GM18511 (cell line): ENCODE results near the gene EMILIN1.
A peak's percentile ranks its signal among the peaks of the same experiment; 100 is the strongest.
"Not testable (repeated sequence)": the region's sequence is repeated elsewhere in the genome, so short reads cannot be mapped to it uniquely, and the experiment has no call there.

Source experiments
- ATAC-seq: cut with Tn5 transposase; IDR thresholded peaks from one replicate; pipeline ENCODE4 v1.9.1; 2021; ENCODE audit warnings: mild to moderate bottlenecking, moderate library complexity; ENCODE audit not compliant: unreplicated experiment

The EMILIN1 gene

DNA sequence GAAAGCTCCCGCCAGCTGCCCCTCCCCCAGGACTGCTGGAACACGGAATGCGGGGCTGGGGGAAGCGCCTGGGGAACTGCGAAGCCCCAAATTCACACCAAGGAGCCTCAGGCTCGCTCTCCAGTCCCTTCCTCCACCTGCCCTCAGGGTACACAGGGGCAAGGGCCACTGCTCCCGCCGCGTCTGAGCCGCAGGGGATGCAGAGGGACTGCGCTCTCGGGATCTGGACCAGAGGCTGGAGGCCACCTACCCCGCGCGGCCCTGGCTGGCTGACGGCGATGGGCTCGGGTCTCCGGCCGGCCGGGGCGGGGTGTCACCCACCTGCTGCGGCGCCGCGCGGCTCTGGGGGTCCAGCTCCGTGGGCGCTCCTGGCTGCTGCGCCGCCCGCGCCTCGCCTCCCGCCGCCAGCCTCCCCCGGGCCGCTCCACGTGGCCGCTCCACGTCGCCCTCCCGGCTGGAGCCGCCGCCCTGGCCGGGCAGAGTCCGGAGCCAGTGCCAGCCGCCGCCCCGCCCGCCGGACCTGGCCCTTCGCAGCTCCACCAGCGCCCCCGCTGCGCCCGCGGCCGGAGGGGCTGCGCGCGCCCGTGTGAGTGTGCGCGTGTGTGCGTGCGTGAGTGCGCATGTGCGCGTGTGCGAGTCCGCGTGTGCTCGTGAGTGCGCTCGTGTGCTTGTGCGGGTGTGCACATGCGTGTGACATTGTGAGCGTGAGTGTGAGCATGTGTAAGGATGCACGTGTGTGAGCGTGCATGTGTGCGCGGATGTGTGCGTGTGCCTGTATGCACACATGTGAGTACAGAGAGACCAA is 40.3 kb downstream of the EMILIN1 start, which contains the start of gene CGREF1:
Gene CGREF1 (minus strand): TSS at position 604 of the 805 bp plus-strand sequence. CDS start 14,762 bp downstream, outside the sequence.
- no peak for ATAC-seq

DNA sequence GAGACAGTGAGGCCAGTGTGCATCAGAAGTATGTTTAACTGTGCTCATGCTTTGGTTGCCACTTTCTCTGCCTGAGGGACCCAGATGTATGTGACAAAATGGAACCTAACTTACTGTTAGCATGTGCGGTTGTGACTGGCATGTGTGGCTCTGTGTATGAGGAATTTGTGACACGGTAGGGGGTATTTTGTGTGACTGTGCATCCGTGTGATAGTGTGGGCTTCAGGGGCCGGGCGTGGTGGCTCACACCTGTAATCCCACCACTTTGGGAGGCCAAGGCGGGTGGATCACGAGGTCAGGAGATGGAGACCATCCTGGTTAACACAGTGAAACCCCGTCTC is 40.9 kb downstream of the EMILIN1 start:
- ATAC-seq: not testable (repeated sequence)

DNA sequence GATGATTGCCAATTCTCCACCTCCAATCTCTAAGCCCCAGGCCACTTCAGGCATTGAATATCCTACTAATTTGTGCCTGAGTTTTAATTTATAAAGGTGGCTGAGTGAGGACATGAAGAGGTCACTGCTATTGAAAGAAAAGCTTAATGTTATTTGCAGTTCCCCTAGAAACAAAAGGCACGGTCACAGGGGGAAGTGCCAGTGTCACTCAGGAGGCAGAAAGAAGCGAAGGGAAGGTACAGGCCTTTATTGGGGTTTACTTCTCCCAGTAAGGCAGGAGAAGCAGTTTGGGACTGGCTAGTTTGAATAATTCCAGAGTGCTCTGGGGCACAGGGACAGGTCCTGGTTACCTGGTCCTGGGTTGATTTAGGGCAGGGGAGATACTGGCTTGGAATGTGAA is 43.5 kb downstream of the EMILIN1 start:
- ATAC-seq: no peak

- ATAC-seq: no peak
These were observed 44.4 kb downstream of the EMILIN1 start for GRCh38 chr2:27122791-27123190.

DNA sequence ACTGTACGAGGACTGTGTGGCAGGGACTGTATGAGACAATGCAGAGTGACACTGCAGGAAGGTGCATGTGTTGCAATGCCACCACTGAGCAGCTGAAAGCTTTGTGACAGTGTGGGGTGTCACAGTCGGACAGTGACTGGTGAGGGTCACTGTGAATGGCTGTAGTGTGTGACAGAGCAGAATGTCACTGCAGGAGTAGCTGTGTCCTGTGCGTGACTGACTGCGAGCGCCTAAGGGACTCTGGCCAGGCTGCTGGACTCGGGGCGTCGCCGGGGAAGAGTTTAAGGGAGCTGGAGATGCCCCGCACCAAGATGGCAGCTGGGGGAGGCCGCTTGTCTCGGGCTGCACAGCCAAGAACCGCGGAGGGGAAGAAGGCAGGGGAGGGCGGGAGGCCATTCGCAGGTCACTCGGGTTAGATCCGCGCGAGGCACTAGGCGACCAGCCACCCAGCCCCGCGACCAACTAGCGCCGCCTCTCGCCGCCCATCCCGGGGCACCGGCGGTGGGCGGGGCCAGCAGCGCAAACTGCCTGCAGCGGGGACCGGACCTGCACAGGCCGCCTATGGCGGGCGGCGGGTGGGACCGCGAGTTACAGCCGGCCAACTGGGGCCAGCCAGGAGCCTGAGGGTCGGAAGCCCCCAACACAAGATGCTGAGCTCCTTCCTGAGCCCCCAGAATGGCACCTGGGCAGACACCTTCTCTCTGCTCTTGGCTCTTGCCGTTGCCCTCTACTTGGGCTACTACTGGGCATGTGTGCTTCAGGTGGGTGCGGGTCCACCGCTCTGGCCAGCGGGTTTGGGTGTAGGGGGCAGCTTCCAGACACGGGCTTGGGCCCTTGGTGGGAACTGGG is 45.1 kb downstream of the EMILIN1 start, which contains the start of gene ABHD1:
Gene ABHD1 (plus strand): TSS at position 514 of the 849 bp plus-strand sequence. CDS start 134 bp downstream, at position 648.
- ATAC-seq: peak; percentile 54

- ATAC-seq: no peak
These were observed 46.7 kb downstream of the EMILIN1 start for GRCh38 chr2:27125104-27125503.

- ATAC-seq: no peak
These were observed 47.9 kb downstream of the EMILIN1 start for GRCh38 chr2:27126252-27126710.

DNA sequence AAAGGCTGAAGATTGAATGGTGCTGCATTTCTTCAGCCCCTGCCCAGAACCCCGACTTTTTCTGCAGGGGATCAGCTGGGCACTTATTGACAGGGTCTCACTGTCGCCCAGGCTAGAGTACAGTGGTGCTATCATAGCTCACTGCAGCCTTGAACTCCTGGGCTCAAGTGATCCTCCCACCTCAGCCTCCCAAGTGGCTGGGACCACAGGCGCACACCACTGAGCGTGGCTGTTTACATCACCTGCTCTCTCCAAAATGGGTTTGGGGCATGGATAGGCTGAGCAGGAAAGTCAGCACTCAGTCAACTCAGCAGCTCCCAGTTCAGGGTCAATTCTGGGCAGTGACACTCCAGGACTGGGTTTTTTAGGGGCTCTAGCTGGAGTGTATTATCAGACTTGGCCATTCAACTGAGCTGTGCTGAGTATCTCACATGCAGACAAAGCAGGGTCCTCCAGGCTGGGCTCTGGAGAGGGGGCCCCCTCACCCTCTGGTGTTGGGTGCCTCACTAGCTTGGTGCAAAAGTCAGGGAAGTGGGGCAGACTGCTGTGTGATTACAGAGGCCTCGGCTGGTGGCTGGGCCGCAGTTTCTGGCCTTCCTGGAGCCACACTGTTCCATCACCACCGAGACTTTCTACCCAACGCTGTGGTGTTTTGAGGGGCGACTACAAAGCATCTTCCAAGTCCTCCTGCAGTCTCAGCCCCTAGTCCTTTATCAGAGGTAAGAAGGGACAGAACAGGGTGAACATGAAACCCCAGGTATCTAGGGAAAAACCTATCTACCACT is 49.7 kb downstream of the EMILIN1 start:
- no peak for ATAC-seq

GRCh38 chr2:27128668-27129571 is 50.5 kb downstream of the EMILIN1 start:
- no peak for ATAC-seq

DNA sequence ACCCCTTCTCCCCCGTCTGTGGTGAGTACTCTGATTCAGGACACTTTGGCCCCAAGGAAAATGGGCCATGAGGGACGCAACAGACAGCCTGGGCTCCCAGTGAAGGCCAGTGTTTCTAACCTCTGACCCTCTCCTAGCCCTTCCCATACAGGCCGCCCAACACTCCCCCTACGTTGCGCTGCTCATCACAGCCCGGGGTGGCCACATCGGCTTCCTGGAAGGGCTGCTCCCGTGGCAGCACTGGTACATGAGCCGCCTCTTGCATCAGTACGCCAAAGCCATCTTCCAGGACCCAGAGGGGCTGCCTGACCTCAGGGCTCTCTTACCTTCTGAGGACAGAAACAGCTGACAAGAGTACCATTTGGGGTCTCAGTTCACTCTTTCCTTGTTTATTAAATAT is 52.0 kb downstream of the EMILIN1 start:
- no peak for ATAC-seq

GRCh38 chr2:27131429-27131828 is 53.0 kb downstream of the EMILIN1 start:
- no peak for ATAC-seq

DNA sequence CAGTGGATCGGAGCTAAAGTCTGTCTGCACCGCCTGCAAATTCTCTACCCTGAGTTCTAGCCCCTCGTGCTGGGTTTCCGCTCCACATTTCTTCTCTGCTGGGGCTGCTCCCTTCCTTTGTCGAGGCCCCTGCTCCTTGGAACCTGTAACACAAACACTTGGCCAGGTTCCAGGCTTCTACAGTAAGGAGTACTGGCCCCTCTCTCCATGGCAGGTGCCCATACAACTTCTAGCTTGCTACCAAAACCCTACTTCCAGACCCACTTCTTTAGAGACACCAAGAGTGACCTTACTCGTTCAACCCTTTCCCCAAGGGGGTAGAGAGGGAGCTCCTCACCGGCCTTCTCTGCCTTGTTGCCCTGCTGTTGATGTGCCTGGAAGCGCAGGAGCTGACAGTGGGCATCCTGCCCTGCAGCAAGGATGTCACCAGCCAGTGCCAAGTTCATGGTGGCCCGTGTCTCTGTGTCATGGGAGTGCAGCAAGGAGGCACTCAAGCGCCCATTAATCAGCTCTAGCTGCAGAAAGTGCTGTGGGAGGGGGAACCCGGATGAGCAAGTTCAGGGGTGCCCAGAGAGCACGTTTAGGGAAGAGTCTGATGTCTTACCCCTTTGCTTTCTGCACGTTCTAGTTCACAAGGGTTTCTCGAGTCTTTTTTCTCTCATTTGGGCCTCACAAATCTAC is 54.9 kb downstream of the EMILIN1 start:
- no peak for ATAC-seq

GRCh38 chr2:27133905-27134780 is 55.7 kb downstream of the EMILIN1 start, which contains the start of gene PREB:
Gene PREB (minus strand): TSS chr2:27134636. CDS start chr2:27134421, 215 bp downstream.
- ATAC-seq: peak; percentile 91

GRCh38 chr2:27134781-27135477 is 56.5 kb downstream of the EMILIN1 start:
- ATAC-seq: no peak

DNA sequence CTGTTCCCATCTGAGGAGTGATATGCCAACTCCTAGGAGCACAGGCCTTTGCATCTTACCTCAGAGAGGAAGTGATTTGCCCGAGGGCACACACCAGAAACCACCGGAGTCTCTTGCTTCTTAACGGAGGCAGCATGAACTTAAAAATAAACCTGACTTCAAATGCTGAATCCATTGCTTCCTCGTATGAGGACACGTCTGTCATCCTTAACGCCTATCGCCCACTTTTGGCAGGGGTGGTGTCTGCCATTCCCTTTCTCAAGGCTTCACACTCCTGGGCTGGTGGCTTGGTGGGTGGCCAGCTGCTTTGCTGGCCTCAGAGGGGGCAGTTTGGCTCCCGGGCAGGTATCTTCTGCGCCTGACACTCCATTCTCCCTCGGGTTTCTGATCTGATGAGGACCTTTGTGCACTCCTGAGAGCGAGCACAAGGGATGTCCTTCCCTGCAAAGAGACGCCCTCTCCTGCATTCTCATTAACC is 57.1 kb downstream of the EMILIN1 start:
- no peak for ATAC-seq
